HG03280 (cell line): ENCODE results near the gene PLAAT3.
"Not testable (repeated sequence)": the region's sequence is repeated elsewhere in the genome, so short reads cannot be mapped to it uniquely, and the experiment has no call there.

Experiments
- ATAC-seq: cut with Tn5 transposase; IDR thresholded peaks from one replicate; pipeline ENCODE4 v1.9.1; 2021; ENCODE audit warnings: mild to moderate bottlenecking, moderate library complexity; ENCODE audit not compliant: unreplicated experiment

The PLAAT3 gene

GRCh38 chr11:63542506-63542905, 71.7 kb downstream of the PLAAT3 start:
- not testable (repeated sequence) for ATAC-seq

DNA sequence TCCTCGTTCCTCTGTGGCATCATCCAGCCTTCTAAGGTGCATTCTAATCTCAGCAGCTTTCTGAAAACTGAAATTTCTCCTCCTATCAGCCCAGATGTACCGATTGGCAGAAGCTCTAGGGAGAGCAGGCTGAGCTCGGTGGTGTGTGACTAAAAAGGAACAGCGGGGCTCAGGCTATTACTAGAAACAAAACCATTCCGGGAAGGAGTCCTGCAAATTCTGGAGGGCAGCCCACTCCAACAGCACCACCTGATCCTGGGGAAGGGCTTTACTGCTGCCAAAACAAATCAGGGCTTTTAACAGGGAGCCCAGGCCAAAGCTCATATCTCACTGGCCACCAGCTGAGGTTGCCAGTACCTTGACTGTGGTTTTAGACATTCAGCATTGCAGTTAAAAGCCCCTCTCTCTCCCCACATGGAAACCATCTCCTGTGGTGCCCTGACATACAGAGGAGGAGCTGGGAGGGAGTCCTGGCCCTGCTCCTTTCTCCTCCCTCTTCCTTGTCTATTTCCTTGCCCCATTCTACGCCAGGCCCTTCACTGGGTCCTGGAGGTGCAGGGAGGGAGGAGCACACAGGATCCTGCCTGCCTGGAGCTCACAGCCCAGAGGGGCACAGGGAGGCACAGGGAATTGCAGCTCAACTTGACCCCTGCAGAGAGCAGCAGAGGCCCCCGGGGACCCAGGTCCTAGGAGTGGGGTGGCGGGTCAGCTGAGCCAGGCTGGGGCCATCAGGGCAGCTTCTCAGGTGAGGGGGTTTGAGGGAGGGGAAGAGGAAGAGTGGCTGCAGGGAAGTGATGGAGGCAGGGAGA, 76.7 kb downstream of the PLAAT3 start:
- ATAC-seq: no peak

- ATAC-seq: no peak
These were observed 77.5 kb downstream of the PLAAT3 start, which contains the start of gene PLAAT4 for GRCh38 chr11:63536669-63537292. Gene PLAAT4 (plus strand): TSS chr11:63536808. CDS start chr11:63536869, 61 bp downstream.

DNA sequence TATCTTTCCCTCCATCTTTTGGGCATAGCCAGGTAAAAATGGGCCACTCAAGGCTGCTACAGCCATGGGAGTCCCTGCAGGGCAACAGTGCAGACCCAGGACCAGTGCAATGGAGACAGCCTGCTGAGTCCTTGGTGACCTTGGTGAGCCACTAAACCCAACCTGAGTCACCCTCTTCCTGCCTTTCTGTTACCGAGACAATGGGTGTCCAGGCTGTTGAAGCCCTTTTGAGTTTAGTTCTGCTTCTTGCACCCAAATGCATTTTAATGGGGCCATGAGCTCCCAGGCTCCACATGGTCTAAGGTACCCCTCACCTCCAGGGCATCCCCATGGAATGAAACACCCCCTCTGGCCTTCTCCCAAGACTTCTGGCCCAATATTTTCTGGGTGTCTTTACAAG, 78.5 kb downstream of the PLAAT3 start:
- no peak for ATAC-seq

DNA sequence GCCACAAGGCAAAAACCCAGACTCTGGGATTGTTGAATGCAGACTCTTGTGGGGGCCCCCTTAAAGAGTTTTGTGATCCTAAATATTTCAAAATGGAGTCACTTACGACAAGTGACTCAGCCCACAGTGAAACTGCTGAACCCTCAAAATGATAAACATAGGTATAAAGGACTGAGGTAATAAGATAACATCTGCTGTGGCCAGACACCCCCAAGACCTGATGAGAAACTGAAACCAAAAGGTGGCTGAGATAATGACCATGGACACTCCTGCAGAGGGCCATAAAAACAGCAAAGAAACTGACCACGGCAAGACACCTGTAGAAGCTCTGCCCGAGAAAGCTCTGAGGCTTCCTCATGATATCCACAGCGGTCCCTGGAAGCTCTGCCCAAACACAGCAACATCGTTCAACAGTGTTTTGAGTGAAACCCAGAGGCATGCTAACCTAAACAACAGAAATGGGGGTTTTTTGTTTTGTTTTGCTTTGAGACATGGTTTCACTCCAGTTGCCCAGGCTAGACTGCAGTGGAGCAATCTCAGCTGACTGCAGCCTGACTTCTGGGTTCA, 79.3 kb downstream of the PLAAT3 start:
- ATAC-seq: peak; percentile 45

DNA sequence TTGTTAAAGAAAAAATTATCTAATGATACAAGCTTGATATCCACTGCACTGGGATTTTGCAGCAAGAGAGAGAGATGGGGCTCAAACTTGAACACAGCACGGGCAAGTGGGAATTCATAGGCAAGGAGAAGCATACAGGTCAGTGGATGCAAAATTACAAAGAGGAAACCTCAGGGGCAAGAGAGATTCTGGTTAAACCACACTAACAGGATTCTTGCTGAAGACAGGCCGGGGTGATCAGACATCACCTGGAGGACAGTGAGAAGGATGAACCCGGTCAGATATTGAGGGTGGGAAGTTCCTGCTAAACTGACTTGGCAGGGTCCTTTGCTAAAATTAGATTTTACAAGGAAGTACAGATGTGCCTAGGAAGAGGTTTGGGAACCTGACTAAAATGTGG, 80.2 kb downstream of the PLAAT3 start:
- no peak for ATAC-seq

- no peak for ATAC-seq
These were observed 81.3 kb downstream of the PLAAT3 start for GRCh38 chr11:63532799-63533475.

DNA sequence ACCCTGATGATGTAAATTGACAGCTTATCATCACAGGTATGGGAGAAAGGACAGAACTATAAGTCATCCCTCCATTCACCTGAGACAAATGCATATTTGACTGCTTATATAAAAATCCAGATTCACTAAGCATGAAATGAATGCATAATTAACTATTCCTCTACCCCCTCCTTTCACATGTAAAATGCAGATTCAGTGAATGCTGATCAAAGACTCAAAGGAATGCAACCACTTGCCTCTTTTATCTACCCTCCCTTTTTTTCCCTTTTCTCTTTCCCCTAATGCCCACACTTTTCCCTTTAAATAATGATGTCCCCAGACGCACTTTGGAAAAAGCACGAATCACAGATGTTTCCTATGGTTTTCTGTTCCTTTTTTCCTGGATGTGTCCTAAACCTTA, 82.1 kb downstream of the PLAAT3 start:
- ATAC-seq: no peak

- ATAC-seq: peak; percentile 75
These were observed 83.0 kb downstream of the PLAAT3 start for GRCh38 chr11:63531074-63531792.

GRCh38 chr11:63530021-63530420, 84.2 kb downstream of the PLAAT3 start:
- no peak for ATAC-seq

DNA sequence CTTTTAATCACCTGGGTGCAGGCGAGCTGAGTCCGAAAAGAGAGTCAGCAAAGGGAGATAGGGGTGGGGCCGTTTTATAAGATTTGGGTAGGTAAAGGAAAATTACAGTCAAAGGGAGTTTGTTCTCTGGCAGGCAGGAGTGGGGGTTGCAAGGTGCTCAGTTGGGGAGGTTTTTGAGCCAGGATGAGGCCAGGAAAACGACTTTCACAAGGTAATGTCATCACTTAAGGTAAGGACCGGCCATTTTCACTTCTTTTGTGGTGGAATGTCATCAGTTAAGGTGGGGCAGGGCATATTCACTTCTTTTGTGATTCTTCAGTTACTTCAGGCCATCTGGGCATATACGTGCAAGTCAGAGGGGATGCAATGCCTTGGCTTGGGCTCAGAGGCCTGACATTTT, 84.9 kb downstream of the PLAAT3 start:
- not testable (repeated sequence) for ATAC-seq

DNA sequence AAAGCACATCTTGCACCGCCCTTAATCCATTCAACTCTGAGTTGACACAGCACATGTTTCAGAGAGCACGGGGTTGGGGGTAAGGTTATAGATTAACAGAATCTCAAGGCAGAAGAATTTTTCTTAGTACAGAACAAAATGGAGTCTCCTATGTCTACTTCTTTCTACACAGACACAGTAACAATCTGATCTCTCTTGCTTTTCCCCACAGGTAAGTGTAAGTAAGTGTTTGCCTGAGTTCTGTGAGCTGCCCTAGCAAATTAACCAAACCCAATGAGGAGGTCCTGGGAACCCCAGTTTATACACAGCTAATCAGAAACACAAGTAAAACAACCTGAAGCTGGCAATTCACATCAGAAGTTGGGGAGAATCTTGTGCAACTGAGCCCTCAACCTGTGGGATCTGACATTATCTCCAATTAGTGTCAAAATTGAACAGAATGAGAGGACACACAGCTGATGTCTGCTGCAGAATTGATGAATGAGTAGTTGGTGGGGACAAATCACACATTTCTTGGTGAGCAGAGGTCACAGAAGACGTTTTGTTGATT, 85.4 kb downstream of the PLAAT3 start:
- not testable (repeated sequence) for ATAC-seq

DNA sequence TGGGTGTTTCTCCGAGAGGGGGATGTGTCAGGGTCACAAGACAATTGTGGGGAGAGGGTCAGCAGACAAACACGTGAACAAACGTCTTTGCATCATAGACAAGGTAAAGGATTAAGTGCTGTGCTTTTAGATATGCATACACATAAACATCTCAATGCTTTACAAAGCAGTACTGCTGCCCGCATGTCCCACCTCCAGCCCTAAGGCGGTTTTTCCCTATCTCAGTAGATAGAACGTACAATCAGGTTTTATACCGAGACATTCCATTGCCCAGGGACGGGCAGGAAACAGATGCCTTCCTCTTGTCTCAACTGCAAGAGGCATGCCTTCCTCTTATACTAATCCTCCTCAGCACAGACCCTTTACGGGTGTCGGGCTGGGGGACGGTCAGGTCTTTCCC, 86.1 kb downstream of the PLAAT3 start:
- ATAC-seq: not testable (repeated sequence)

- no peak for ATAC-seq
These were observed 86.6 kb downstream of the PLAAT3 start for GRCh38 chr11:63527667-63528066.
